Measurements from ENCODE around the gene RDH8.
A peak's percentile ranks its signal among the peaks of the same experiment; 100 is the strongest.

Gene RDH8

GRCh38 chr19:10013316-10013715 lies at the start of gene RDH8:
TSS of gene RDH8 (plus strand) at chr19:10013483. CDS start at chr19:10013498, 15 bp downstream.
- DNase-seq (ENCODE audit: low read depth, low spot score), result no peak

- no peak for DNase-seq (ENCODE audit: low read depth, low spot score)
These were observed 47.3 kb upstream of the RDH8 start for GRCh38 chr19:9966024-9966423.

DNA sequence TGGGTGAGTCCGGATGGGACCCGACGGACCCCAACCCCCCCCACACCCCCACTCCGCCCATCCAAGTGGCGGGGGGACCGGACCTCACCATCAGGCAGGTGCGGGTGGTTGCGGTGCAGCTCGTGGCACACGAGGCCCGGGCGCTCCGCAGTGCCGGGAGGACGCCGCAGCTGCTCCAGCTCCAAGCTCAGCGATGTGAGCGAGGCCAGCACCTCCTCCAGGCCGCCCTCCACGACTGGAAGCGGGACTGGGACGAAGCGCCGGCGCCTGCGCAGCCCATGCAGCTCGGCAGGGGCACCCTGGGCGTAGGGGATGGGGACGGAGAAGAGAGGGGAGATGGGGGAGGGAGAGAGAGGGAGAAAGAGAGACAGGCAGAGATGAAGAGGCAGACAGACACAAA lies 46.8 kb upstream of the RDH8 start:
- DNase-seq (ENCODE audit: low read depth, low spot score), result no peak

- DNase-seq (ENCODE audit: low read depth, low spot score), result no peak
These were observed 46.0 kb upstream of the RDH8 start for GRCh38 chr19:9967326-9967725.

DNA sequence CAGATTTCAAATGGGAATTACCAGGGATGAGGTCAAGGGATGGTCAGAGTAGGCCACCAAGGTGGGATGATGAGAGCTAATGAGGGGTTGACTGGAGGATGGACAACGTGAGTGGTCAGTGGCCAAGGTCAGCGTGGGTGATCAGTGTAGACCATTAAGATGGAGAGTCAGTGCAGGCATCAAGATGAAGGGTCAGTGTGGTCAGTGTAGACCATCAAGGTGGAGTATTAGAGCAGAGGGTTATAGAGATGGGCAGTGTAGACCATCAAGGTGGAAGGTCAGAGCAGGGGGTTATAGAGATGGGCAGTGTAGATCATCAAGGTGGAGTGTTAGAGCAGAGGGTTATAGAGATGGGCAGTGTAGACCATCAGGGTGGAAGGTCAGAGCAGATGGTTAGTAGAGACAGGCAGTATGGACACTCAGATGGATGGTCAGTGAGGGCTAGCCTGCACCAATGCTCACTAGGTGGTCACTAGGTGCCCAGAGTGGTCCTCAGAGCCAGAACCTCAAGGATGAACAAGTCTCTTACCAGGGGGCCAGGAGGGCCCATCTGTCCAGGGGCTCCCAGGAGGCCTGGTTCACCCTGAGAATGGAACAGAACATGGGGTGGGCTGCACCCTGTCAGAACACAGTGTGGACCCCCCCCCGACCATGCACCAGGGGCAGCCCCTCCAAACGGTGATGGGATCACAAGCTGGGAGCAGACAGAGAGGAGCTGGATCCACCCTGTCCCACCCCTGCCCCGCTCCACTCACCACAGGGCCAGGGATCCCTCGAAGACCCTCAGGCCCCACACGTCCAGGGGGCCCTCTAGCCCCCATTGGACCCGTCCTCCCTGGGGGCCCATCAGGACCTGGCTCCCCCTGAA lies 44.2 kb upstream of the RDH8 start:
- DNase-seq (ENCODE audit: low read depth, low spot score), result no peak

- DNase-seq (ENCODE audit: low read depth, low spot score), result no peak
These were observed 43.7 kb upstream of the RDH8 start for GRCh38 chr19:9969688-9969975.

GRCh38 chr19:9970481-9970880 lies 42.8 kb upstream of the RDH8 start:
- DNase-seq (ENCODE audit: low read depth, low spot score), result no peak

DNA sequence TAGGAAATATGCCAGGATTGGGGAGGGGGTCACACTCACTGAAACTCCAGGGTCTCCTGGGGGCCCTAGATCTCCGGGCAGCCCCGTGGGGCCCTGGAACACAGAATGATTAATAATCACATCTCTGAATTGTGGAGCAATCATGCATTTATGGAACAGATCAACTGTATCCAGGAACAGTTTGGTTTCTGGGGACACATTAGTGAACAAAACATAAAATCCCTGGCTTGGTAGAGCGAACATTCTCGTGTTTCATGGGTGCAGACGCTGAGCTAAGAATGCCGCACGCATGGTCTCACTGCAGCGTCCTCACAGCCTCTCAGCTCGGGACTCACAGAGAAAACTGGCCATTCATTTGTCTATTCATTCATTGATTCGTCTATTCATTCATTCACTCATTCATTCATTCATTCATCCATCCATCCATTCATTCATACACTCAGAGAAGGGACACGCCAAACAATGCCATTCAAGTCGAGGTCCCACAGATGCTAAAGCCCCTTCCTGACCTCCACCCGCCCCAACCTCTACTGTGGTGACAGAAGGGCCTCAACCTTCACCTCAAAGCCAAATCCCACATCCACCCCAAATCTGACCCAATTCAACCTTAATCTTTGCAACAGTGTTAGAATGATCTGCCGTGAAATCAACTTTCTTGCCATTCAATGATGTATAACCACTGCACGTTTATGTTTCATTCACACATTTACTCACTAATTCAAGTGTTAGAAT lies 42.0 kb upstream of the RDH8 start:
- DNase-seq (ENCODE audit: low read depth, low spot score), result no peak

DNA sequence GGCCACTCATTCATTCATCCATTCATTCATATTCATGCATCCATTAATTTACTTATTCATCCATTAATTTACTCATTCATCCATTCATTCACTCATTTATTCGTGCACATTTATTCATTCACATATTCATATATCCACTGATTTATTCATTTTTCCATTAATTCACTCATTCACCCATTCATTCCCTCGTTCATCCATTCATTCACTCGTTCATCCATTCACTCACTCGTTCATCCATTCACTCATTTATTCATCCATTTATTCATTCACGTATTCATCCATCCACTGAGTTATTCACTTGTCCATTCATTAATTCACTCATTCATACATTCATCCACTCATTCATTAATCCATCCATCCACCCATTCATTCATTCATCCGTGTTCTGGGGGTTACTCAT lies 41.2 kb upstream of the RDH8 start:
- no peak for DNase-seq (ENCODE audit: low read depth, low spot score)

GRCh38 chr19:9981406-9982260 lies 31.6 kb upstream of the RDH8 start:
- DNase-seq (ENCODE audit: low read depth, low spot score), result no peak

DNA sequence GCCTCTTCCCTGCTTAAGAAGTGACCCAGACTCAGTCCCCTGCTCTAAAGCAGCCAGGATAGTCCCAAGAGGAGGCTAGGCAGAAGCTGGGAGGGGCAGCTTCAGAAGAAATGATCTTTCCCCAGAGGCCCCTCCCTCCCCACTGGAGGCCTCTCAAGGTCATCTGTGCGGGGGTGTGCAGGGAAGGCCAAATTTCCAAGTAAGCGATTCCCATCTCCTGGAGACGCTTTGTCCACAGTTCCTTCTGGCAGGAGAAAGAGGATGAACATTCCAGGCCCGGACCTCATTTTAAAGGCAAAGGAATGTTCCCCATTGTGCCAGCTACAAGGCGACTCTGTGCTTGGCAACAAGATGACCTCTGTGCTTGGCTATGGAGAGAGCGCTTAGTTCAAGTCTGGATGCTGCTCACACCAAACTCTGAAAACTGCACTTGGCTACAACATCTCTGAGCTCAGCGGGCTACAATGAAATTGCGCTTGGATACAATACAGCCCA lies 26.4 kb upstream of the RDH8 start:
- DNase-seq (ENCODE audit: low read depth, low spot score), result no peak

DNA sequence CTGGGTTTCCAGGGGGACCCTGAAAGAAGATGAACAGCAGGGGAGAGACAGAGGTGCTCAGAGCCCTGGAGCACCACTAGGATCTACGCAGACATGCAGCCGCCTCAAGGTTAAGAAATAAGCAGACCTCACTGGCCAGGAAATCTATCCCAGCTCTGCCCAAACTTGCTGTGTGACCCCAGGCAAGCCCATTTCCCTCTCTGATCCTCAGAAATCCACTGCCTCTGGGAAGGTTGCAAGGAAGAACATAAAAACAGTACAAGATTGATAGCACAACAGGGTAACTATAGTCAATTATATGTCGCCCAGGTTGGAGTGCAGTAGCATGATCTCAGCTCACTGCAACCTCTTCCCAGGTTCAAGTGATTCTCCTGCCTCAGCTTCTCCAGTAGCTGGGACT lies 23.8 kb upstream of the RDH8 start:
- DNase-seq (ENCODE audit: low read depth, low spot score), result no peak

DNA sequence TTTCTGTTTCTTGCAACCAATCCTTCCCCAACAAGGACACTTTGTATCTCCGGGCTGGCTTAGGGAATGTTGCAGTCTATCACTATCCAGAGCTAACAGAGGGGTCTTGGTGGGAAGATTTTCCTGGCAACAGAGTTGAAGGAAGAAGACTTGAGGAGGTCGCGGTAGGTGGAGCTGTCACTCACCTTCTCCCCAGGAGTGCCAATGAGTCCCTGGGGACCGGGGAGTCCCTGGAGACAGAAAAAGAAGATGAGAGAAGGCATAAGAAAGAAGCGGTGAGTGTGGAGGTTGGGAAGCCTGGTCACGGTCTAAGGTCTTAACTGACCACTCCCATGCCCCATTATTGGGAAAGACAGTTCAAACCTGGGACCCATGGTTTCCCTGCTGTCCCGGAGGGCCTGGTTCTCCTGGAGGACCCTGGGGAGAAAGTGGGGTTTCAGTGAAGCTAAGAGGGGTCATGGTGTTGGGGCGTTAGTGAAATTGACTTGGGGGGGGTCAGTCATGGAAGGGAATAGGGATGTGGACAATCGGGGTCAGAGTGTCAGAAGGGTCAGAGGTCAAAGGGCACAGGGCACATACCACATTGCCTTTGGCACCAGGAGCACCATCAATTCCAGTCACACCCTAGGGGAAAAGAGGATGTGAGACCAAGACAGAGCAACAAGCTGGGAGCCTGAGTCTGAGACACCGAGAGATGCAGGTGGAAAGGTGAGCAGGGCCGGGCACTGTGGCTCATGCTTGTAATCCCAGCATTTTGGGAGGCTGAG lies 21.7 kb upstream of the RDH8 start:
- no peak for DNase-seq (ENCODE audit: low read depth, low spot score)

DNA sequence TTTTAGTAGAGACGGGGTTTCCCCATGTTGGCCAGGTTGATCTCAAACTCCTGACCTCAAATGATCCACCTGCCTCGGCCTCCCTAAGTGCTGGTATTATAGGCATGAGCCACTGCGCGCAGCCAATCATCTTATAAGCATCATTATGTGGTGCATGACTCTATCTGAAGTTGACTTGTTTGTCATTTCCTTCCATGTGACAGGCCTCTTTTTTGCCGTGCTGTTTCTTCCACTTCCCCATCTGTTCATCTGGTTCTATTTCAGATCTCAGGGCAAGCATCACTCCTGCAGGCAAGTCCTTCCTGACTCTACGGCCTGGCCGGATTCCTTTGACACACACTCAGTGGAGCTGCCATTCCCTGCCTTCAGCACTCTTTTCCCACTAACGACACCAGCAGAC lies 18.2 kb upstream of the RDH8 start:
- DNase-seq (ENCODE audit: low read depth, low spot score), result no peak

DNA sequence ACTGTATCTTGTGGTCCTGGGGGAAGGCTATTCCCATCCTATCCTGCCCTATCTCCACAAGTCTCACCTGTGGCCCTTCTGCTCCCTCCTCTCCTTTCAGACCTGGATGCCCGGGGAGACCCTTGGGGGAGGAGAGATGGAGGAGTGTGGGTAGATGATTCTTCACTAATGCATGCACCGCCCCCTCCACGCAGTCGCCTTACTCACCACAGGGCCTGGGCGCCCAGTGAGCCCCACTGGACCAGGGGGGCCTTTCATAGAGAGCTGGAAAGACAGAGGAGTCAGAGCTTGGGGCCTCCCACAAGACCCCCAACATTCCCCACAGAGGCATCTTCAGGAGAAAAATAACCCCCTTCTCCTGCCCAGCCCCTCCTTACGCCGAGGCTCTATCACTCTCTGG lies 17.3 kb upstream of the RDH8 start:
- no peak for DNase-seq (ENCODE audit: low read depth, low spot score)

DNA sequence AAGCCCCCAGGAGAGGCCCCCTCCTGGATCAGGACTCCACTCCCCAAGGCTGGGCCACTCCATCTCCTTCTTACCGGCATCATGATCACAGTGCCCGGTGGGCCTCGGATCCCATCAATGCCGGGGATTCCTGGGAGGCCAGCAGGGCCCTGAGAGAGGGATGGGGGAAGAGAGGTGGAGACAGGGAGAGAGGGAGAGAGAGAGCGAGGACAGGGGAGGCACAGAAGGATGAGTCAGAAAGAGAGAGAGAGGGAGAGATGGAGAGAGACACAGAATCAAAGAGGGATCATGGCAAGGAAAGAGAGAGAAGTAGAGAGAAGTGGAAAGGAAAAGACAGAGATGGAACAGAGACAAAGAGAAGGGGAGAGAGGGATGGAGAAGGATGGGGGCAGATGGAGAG lies 16.7 kb upstream of the RDH8 start:
- no peak for DNase-seq (ENCODE audit: low read depth, low spot score)

DNA sequence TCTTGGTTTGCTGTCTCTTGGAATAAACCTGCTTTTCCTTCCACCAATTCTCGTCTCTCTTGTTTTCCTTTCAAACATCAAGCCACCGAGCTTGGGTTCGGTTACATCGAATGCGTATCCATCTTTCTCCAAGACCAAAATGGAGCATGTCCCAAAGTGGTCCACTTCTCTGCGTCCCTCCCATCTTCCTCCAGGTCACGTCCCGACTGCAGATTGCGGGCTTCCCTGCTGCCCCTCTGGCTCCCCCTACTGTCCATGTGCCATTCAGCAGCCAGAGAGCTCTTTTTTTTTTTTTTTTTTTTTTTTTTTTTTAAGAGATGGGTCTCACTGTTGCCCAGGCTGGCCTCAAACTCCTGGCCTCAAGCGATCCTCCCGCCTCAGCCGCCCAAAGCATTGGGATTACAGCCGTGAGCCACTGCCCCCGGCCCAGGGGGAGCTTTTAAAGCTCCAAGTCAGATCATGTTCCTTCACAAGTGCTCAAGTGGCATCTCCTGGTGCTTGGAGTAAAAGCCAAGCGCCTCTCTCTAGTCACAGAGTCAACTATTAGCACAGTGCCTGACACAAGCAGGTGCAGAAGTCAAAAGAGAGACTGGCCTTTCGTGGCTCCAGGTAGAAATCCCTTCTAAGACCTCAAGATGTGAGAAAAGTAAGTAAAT lies 13.0 kb upstream of the RDH8 start:
- peak; percentile 31 for DNase-seq (ENCODE audit: low read depth, low spot score)

GRCh38 chr19:10001899-10002298 lies 11.4 kb upstream of the RDH8 start:
- no peak for DNase-seq (ENCODE audit: low read depth, low spot score)

- no peak for DNase-seq (ENCODE audit: low read depth, low spot score)
These were observed 10.0 kb upstream of the RDH8 start for GRCh38 chr19:10003271-10003670.

DNA sequence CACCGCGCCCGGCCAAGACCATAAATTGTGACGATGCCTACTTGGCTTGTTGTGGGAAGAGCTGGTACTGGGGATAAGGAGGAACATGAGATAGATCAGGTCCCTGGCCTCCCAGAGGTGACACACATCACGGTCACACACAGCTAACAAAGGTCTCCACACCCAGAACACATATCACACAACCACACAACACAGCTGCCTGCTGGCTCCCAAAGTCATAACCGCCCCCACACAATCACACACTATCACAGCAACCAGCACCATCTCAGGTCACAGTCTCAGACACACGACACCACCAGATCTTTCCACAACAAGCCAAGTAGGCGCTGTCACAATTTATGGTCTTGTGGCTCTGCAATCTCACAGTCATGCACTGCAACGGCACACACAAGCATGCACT lies 8.7 kb upstream of the RDH8 start:
- no peak for DNase-seq (ENCODE audit: low read depth, low spot score)

All from activated naive CD8-positive, alpha-beta T cell treated with anti-CD3 and anti-CD28 coated beads, Interleukin-2, amount 50 U/mL, for 16 hours (primary cell).